T-cell (primary cell): ENCODE results near the gene PNCK. TPM values are rescaled to one million over a fixed set of nuclear protein-coding genes. Genes with fewer than 3 reads are reported as not detected.
"Not testable (repeated sequence)": the region's sequence is repeated elsewhere in the genome, so short reads cannot be mapped to it uniquely, and the experiment has no call there.

Experiments
- ATAC-seq, 4 experiments: fragments of 200-7000 bp in 3 of 4; fragments of 150-1000 bp in 1 of 4; cut with Tn5 transposase; replicated peaks in 1 of 4; 1 replicate in 3 of 4; 2 replicates in 1 of 4; pipeline ENCODE4 v1.10.0; 2021; ENCODE audit warnings: moderate library complexity in 3 of 4, mild to moderate bottlenecking in 2 of 4, moderate number of reproducible peaks in 1 of 4
- CTCF ChIA-PET, 2 donors: fragments of 300-600 bp; sonication (Branson Sonifier 250); formaldehyde crosslinking; loops; one replicate each; lab custom pipeline; 2022; ENCODE audit warnings: antibody characterized with exemption in 2 of 2; lab: Charles Lee
- POLR2A ChIA-PET, 2 donors: fragments of 300-600 bp; sonication (Branson Sonifier 250); formaldehyde crosslinking; loops; one replicate each; lab custom pipeline; 2022; ENCODE audit warnings: antibody characterized with exemption in 2 of 2; lab: Charles Lee
- DNase-seq, 35 experiments: peaks; one replicate each; pipeline versions ENCODE4 v3.0.0 to v3.0.0-alpha.2; 2013 to 2023
- H3K27ac ChIP-seq: one replicate; pipeline ENCODE4 v1.5.1; 2013; ENCODE audit warnings: low read length
- H3K27me3 ChIP-seq, 2 experiments: replicated peaks in 1 of 2; 1 replicate in 1 of 2; 2 replicates in 1 of 2; pipeline versions ENCODE4 v1.6.1 to v1.7.0; 2013; ENCODE audit warnings: low read length in 1 of 2, mixed read lengths in 1 of 2; ENCODE audit not compliant: control insufficient read depth in 2 of 2, insufficient read depth in 2 of 2; ENCODE audit errors: extremely low read depth in 1 of 2
- H3K36me3 ChIP-seq, 2 donors: 1 replicate in 1 of 2; 2 replicates in 1 of 2; pipeline versions ENCODE4 v1.6.1 to v1.7.0; 2013; ENCODE audit warnings: low read length in 1 of 2; ENCODE audit not compliant: control insufficient read depth in 2 of 2, insufficient read depth in 1 of 2; ENCODE audit errors: extremely low read depth in 1 of 2
- H3K4me1 ChIP-seq, 2 experiments: 1 replicate in 1 of 2; 2 replicates in 1 of 2; pipeline versions ENCODE4 v1.6.1 to v1.7.0; 2013; ENCODE audit warnings: low read length in 2 of 2, mixed read lengths in 1 of 2; ENCODE audit not compliant: insufficient read depth in 2 of 2, control insufficient read depth in 1 of 2; ENCODE audit errors: extremely low read depth in 1 of 2
- H3K4me3 ChIP-seq, 2 donors: 1 replicate in 1 of 2; 2 replicates in 1 of 2; pipeline versions ENCODE4 v1.5.1 to v1.7.0; 2013; ENCODE audit warnings: mild to moderate bottlenecking in 2 of 2, low read length in 1 of 2, moderate library complexity in 1 of 2; ENCODE audit not compliant: control insufficient read depth in 1 of 2; ENCODE audit errors: extremely low read depth in 1 of 2
- H3K9me3 ChIP-seq: 2 replicates; pipeline ENCODE4 v1.7.0; 2013
- H3K27ac Mint-ChIP-seq, 2 donors: one replicate each; pipeline ENCODE4 v1.8.0; 2020 to 2021; ENCODE audit warnings: mild to moderate bottlenecking in 2 of 2, mixed read lengths in 2 of 2
- H3K27me3 Mint-ChIP-seq, 2 donors: one replicate each; pipeline ENCODE4 v1.8.0; 2021 to 2022; ENCODE audit warnings: mixed read lengths in 2 of 2
- H3K36me3 Mint-ChIP-seq: one replicate; pipeline ENCODE4 v1.8.0; 2021; ENCODE audit warnings: mixed read lengths
- H3K4me1 Mint-ChIP-seq, 3 donors: one replicate each; pipeline ENCODE4 v1.8.0; 2020 to 2022; ENCODE audit warnings: mixed read lengths in 3 of 3, mild to moderate bottlenecking in 1 of 3
- H3K4me3 Mint-ChIP-seq, 3 donors: one replicate each; pipeline ENCODE4 v1.8.0; 2020 to 2022; ENCODE audit warnings: mild to moderate bottlenecking in 3 of 3, mixed read lengths in 3 of 3, moderate library complexity in 3 of 3
- H3K9me3 Mint-ChIP-seq, 3 donors: one replicate each; pipeline ENCODE4 v1.8.0; 2020 to 2022; ENCODE audit warnings: mixed read lengths in 3 of 3
- WGBS: methylation state at CpG from one replicate; pipeline ENCODE4 v1.1.5; 2013; ENCODE audit warnings: missing lambda C conversion rate; ENCODE audit not compliant: insufficient coverage; 5-methylcytosine and 5-hydroxymethylcytosine counted together
- total RNA-seq, 35 experiments: library from RNA in 6 of 35; stranded (reverse) in 6 of 35; fragments of 120-200 nt in 1 of 35; gene quantifications; one replicate each; pipeline versions ENCODE4 v1.2.1 to v1.2.4 and lab custom pipeline; 2013 to 2026

PNCK gene
- total RNA-seq, 5 donors from 2014 or later (not counting 1 experiment from before 2014, with no cell fraction given), result 1.0 TPM; not detected in 4

DNA sequence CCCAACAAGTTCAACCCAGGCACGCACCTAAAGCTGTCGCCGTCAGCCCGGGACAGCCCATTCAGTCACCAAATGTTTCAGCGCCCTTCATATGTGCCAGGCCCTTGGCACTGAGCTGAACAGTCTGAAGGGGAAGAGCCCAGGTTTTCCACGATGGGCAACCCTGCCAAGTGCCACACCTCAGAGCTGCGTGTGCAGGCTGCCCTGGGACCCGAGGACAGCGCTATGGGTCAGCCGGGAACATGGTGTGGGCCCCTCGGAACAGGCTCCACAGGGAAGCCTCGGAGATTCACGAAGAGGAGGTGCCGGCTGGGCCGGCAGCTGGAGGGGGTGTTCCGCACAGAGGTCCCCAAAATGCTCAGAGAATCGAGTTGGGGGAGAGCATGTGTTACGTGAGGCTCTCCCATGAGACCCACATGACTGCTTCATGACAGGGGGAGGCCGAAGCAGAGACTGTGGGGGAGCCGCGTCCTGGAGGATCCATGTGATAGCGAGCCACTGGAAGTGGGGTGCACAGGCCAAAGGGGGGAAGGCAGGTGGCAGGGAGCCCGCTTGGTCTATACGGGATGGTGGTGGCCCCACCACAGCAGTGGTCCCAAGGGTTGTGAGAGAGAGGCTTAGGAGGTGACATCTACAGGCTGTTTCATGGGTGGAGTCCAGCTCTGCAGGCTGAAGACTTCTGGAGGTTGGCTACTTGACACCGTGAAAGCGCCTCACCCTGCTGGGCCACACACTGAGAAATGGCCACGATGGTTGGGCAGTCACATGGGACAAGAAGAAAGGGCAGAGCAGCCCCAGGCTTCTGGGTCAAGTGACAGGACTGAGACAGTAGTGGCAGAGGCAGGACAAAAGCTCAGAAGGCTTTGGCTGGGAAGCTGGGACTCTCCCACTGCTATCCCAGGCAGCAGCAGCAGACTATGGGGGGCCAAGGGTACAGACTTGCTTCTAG lies 36.4 kb upstream of the PNCK start:
- peaks cover 0 to 35% of the 10 kb centered on the region in 2 donors for H3K36me3 ChIP-seq
- no peaks in the 10 kb centered on the region for H3K27me3 ChIP-seq
- ChIA-PET CTCF (interaction anchor here in 1 of 2 donors (0.6 kb wide), 1 partner anchor 776 kb away, joined by 5 read pairs; no protein-coding TSS in a partner anchor), POLR2A (no interaction called here)
- DNase-seq, result no peak
- whole genome bisulfite sequencing, result 97% methylated on average over 15 of the region's 27 CpGs
- H3K27ac ChIP-seq, result no peak overlapping the region
- Mint-ChIP-seq H3K9me3 (no peaks in the 10 kb centered on the region), H3K4me1 (peaks cover 4 to 12% (median 7%) of the 10 kb centered on the region in 3 donors), H3K36me3 (peaks cover 9% of the 10 kb centered on the region), H3K4me3 (no peak overlapping the region), H3K27me3 (peaks cover 0 to 14% of the 10 kb centered on the region in 2 donors), H3K27ac (no peak overlapping the region)
- H3K9me3 ChIP-seq, result no peaks in the 10 kb centered on the region
- no peak for ATAC-seq
- H3K4me1 ChIP-seq, result peaks cover 0 to 8% of the 10 kb centered on the region in 2 experiments
- no peak overlapping the region for H3K4me3 ChIP-seq

GRCh38 chrX:153708415-153708814 lies 34.8 kb upstream of the PNCK start:
- 35% methylated on average over 5 of the region's 13 CpGs for whole genome bisulfite sequencing
- Histone ChIP-seq H3K27me3 (no peaks in the 10 kb centered on the region), H3K4me3 (no peak overlapping the region), H3K4me1 (peaks cover 0 to 8% of the 10 kb centered on the region in 2 experiments), H3K9me3 (no peaks in the 10 kb centered on the region), H3K36me3 (peaks cover 0 to 31% of the 10 kb centered on the region in 2 donors), H3K27ac (no peak overlapping the region)
- POLR2A ChIA-PET, result no interaction called here
- ATAC-seq (peak; percentile 34 to 69 (median 52)), DNase-seq (peak in 19 of 35 experiments; percentile 9 to 47 (median 28))
- Mint-ChIP-seq H3K36me3 (peaks cover 3% of the 10 kb centered on the region), H3K27ac (no peak overlapping the region), H3K4me3 (no peak overlapping the region), H3K4me1 (peaks cover 4 to 9% (median 5%) of the 10 kb centered on the region in 3 donors), H3K27me3 (peaks cover 0 to 10% of the 10 kb centered on the region in 2 donors), H3K9me3 (no peaks in the 10 kb centered on the region)
- CTCF ChIA-PET, result interaction anchor here in 1 of 2 donors (1.2 kb wide), 1 partner anchor 153 kb away, joined by 5 read pairs; no protein-coding TSS in a partner anchor

- Histone ChIP-seq H3K9me3 (no peaks in the 10 kb centered on the region), H3K27me3 (no peaks in the 10 kb centered on the region), H3K4me1 (peaks cover 0 to 8% of the 10 kb centered on the region in 2 experiments), H3K36me3 (peaks cover 6 to 31% of the 10 kb centered on the region in 2 donors), H3K4me3 (no peak overlapping the region), H3K27ac (no peak overlapping the region)
- ChIA-PET CTCF (interaction anchor here in 1 of 2 donors (0.6 to 1.2 kb wide), 2 partner anchors 15 to 152 kb away, joined by 3 to 5 read pairs; no protein-coding TSS in a partner anchor), POLR2A (no interaction called here)
- H3K27ac Mint-ChIP-seq, result no peak overlapping the region
- no peaks in the 10 kb centered on the region for H3K9me3 Mint-ChIP-seq
- H3K4me3 Mint-ChIP-seq, result no peak overlapping the region
- WGBS, result 100% methylated on average over 1 of the region's 6 CpGs
- H3K4me1 Mint-ChIP-seq, result peaks cover 4 to 9% (median 5%) of the 10 kb centered on the region in 3 donors
- DNase-seq (no peak), ATAC-seq (no peak)
- H3K36me3 Mint-ChIP-seq, result no peaks in the 10 kb centered on the region
- peaks cover 0 to 10% of the 10 kb centered on the region in 2 donors for H3K27me3 Mint-ChIP-seq
Observed at GRCh38 chrX:153707406-153707805, 33.8 kb upstream of the PNCK start.

DNA sequence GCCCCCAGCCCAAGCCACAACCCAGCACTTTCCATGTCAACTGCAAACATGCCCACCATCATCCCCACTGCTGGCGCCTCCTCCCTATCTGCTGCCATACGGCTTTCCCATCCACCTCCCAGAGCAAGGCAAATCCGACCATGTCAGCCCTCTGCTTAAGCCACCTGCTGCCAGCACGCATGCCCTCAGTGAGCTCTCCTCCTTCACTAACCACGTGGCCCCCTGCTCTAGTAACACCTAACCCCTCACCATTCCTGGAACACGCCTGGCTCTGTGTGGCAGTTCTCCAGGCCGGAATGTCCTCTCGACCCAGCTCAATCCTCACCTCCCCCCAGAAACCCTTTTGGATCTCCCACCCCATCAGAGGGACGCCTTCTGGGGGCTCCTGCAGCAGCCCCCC lies 33.2 kb upstream of the PNCK start:
- Mint-ChIP-seq H3K36me3 (no peaks in the 10 kb centered on the region), H3K9me3 (no peaks in the 10 kb centered on the region), H3K4me3 (no peak overlapping the region), H3K27ac (no peak overlapping the region), H3K4me1 (peaks cover 4 to 9% (median 5%) of the 10 kb centered on the region in 3 donors), H3K27me3 (peaks cover 0 to 10% of the 10 kb centered on the region in 2 donors)
- CTCF ChIA-PET, result interaction anchor here in 1 of 2 donors (0.6 kb wide), 1 partner anchor 16 kb away, joined by 3 read pairs; no protein-coding TSS in a partner anchor
- peaks cover 6 to 34% of the 10 kb centered on the region in 2 donors for H3K36me3 ChIP-seq
- H3K27me3 ChIP-seq, result no peaks in the 10 kb centered on the region
- H3K9me3 ChIP-seq, result no peaks in the 10 kb centered on the region
- DNase-seq, result no peak
- POLR2A ChIA-PET, result no interaction called here
- no peak overlapping the region for H3K27ac ChIP-seq
- peaks cover 0 to 8% of the 10 kb centered on the region in 2 experiments for H3K4me1 ChIP-seq
- no peak overlapping the region for H3K4me3 ChIP-seq
- no peak for ATAC-seq
- WGBS, result 100% methylated on average over 6 of the region's 9 CpGs

DNA sequence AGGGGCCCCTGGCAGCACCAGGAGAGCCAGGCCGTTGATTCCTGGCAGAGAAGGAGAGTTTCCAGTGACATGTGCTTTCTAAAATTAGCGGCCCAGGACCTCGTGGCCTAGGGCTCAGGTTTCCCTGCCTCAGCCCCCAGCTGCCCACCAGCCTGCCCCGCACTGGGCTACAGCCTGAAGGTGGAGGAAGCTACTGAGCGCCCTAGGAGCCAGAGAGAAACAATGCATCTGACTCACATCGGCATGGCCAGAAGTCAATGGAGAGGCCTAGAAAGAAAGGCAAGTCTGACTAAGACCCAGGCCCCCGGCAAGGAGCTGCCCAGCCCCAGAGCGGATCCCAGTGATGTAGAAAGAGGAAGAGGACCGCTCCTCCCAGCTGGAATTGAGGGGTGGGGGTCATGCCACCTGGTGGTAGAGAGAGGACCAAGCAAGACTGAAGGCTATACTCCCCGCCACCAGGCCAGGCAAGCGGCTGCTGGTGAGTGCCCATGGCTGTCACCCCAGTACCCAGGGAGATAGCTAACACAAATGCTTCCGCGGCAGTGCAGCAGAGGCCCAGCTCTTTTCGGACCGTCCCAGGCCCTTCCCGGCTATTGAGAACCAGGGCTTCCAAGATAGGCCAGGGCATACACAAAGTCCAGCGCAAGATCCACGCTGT lies 31.9 kb upstream of the PNCK start:
- H3K4me3 ChIP-seq, POLR2A ChIA-PET, H3K27ac Mint-ChIP-seq, H3K36me3 Mint-ChIP-seq, ATAC-seq, H3K27ac ChIP-seq, DNase-seq, H3K4me1 ChIP-seq, H3K27me3 Mint-ChIP-seq, H3K9me3 Mint-ChIP-seq, H3K4me1 Mint-ChIP-seq, H3K27me3 ChIP-seq, H3K4me3 Mint-ChIP-seq, H3K9me3 ChIP-seq: not testable (repeated sequence)
- H3K36me3 ChIP-seq, result peaks cover 10 to 42% of the 10 kb centered on the region in 2 donors
- CTCF ChIA-PET, result interaction anchor here in 1 of 2 donors (0.6 kb wide), 1 partner anchor 160 kb away, joined by 3 read pairs; no protein-coding TSS in a partner anchor
- 100% methylated on average over 7 of the region's 18 CpGs for WGBS
